Glomerular endothelial cell (primary cell): ENCODE results near the gene AFDN. TPM values are rescaled to one million over a fixed set of nuclear protein-coding genes. Genes with fewer than 3 reads are reported as not detected.

Experiments
- DNase-seq: peaks from one replicate; pipeline ENCODE4 v3.0.0-alpha.2; 2011; ENCODE audit warnings: low read depth, low spot score; ENCODE audit errors: extremely low read depth
- total RNA-seq: library from RNA; depleted of rRNA; stranded (reverse); fragments of >200 nt; gene quantifications from 2 replicates; pipeline ENCODE4 v1.2.3, GENCODE V29; 2015

Gene AFDN
- total RNA-seq, 1 donor from 2014 or later, result 114 TPM

DNA sequence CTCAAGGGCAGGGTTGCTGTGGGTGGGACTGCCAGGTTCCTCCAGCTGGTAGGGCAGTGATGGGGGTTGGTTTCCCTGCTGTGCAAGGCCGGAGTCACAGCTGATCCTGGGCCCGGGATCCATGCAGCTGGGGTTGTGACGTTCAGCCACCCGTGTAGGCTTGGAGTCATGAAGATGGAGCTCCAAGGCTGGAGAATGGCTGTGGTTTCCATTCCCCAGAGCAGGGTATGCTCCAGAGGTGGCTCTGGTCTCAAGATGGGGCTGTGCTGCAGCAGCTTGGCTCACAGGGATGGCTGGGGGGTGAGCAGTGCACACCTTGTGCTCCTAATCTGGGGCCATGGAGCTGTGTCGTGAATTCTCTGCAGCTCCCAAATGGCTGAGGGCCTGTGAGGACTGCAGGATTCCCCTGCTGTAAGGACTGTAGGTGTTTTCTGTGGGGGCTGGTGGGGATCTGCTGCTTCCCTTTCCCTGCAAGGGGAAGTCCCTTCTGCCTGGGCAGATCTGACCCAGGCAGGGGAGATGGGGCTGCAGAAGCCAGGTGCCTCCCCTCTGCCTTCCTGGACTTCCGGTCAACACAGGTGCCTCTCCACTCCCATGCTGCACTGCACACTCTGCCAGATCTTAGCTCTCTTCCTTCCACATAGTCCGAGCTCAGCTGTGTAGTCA lies 186.7 kb downstream of the AFDN start:
- no peak for DNase-seq

DNA sequence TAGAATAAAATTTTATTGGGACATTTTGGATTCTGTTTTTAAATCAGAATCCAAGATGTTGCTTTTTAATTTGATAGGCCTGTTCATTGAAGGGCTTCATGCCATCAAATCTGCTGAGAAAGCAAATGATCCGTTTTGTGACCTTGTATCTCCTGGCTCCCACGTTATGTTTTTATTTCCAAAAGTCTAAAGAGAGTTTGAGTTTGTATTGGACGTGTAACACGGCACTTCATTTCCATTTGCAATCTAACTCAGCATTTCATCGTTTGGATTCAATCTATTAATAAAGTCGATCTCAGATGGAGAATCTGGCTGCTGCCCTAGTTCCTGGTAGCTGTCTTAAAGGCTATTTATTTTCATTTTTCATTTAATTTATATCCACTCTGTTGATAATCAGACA lies 187.7 kb downstream of the AFDN start:
- no peak for DNase-seq

DNA sequence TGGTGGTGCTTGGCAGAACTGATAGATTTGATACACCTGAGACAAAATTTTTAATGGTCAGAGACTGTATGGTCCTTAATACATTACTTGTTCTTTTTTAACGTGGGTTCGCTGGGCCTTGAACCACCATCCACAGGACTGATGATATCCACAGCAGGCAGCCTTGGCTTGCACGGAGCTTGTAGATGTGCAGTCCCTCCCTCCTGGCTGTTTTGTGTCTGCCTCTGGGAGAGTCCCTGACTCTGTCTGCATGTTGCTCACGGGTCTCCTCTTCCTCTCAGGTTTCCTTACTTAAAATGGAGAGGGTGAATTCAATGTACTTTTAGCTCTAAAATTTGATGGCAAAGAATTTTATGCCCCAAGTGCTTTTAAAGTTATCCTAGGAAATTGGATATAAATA lies 188.3 kb downstream of the AFDN start:
- DNase-seq, result no peak

DNA sequence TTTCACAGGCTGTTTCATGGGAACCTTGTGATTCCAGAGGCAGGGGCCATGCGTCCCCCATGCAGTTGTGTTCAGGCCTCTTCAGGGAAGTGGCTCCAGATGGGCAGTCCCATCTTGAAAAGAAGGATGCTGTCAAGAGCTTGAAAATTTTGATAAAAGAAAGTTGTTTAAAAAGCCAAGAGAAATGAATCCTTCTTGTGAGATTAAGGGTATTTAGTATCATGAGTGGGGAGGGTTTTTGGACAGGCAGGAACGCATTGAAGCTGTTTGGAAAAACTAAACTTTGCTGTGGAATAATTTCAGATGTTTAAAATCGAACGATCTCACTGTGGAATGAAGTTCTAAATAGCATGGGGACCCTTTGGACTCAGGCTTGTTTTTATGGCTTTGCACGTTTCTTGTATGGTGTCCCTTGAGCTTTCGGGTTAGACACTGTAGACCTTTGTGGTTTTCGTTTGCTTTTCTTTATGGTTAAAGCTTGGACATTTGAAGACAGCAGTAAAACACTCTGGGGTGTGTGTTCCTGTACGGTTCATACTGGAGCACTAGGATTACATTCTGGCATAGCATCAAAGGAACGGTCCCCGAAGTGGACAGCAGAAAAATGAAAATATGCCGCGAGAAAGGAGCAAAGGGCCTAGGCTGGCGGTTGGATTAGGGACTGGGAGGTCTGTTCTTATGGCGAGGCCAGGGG lies 188.9 kb downstream of the AFDN start:
- no peak for DNase-seq

DNA sequence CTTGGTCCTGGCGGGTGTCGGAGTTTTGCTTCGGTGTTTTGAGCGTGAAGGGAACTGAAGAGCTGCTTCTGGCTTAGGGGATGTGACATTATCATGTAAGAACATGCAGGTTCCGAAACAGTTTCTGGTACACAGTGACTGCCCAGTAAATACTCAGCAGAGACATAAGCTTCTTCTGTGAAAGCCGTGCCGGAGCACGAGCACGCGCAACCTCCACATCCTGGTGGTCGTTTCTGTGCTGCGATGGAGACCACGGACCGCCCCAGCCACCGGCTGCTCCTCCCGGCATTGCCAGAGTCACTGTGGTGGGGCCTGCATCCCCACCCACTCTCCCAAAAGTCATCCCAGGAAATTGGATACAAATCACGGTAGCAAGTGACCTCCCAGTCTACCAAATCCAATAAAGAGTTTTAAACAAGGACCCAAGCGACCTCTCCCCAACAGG lies 189.5 kb downstream of the AFDN start:
- DNase-seq, result no peak

DNA sequence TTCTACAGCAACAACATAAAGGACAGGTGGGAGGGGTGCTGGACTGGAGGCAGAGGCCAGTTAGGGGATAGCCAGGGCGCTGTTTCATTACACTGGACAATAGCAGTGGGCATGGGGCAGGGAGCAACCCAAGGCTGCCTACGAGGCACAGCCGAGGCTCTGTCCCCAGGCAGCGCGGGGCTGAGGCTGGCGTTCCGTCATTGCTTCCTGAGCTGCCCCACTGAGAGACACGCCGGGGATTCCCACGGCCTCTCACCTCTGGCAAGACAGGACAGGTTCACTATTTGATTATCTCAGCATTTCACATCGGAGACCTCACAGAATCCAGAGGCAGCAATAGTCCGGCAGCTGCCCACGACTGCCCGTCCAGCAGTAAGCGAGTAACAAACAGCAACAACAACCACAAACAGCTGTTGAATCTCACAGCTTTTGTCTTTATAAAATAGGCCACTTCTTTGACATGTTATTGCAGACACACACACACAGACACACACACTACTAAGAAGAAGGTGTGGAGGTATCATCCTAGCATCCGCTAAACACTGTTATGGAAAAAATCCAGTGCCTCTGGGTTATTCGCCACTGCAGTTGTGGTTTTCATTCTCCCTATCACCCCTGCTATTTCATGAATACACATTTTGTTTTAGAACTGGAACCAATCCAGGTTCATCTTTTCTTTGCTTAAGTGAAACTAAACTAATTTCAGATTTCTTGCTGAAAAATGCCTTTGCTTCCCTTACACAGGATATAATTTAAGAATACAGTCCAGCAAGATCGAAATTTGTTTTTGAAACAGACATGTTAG lies 190.2 kb downstream of the AFDN start:
- DNase-seq, result no peak

DNA sequence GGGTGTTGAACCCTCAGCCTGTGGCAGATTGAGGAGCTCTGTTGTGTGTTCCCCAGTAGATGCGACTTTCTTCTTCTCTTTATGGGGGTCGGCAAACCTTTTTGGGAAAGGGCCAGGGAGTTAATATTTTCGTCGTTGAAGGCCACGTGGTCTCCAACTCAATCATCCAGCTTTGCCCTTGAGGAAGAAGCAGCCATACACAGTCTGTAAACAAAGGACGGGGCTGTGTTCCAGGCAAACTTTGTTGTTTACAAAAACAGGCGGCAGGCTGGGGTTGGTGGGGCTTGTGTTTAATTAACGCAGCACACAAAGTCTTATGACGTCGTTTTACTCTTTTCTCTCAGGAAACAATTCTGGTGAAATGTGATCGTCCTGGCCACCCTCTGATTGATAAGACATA lies 190.9 kb downstream of the AFDN start:
- DNase-seq, result no peak

DNA sequence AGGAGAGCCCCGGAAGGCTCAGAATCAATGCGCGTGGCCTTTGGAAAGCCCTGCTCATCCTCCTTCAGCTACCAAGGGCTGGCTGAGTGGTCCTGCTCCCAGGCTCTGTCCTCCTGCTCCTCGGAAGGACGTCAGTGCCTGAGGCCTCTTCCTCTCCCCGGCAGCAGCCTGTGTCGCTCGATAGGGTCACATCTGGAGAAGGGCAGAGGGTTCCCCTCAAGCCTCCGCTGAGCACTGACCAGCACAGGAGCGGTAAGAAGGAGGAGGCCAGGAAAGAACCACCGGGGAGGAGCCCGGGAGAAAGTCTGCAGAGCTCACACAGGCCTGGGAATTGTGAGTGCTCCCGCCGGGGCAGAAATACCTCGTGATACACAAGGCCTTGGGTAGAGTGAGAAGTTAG lies 192.0 kb downstream of the AFDN start:
- no peak for DNase-seq

DNA sequence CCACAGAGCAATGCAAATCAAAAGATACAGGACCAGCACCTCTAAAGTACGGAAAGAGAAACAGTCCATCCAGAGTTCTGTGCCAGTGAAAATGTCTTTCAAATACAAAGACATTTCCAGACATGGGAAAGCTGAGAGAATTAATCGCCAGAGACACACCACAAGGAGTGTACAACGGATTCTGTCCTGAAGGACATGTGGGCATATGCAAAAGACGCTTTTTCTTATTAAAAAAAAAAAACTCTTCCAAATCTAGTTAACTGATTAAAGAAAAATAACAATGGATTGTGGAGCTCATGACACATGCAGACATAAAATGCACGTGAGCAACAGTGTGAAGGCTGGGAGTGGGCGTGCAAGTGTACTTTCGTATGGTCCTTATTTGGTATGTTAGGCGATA lies 193.5 kb downstream of the AFDN start:
- DNase-seq, result no peak

DNA sequence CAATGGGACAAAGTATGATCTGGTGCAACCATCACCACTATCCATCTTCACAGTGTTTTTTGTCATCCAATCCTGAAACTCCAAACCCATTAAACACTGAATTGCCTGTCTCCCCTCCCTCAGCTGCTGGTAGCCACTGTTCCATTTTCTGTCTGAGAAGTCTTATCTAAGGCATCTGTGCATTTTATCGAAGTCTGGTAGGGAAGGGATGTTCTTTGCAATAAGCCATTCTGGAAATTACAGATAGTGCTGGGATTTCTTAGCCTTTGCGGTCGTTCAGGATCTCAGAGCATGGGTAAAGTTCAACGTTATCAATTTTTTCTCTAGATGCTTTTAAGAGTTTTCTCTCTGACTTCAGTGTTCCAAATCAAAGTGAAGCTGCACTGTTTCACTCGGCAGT lies 194.9 kb downstream of the AFDN start:
- DNase-seq, result no peak

Other genes with a start within 250 kb of the AFDN start
- gene KIF25, start 170.8 kb downstream of the AFDN start, total RNA-seq, result not detected in 2 replicates